ENCODE data around the gene NUTM2D.
"Not testable (repeated sequence)": the region's sequence is repeated elsewhere in the genome, so short reads cannot be mapped to it uniquely, and the experiment has no call there.

- TF ChIP-seq EZH2 (IDR thresholded peaks at IDR 0.05; ENCODE audit: borderline replicate concordance); CTCF (IDR thresholded peaks at IDR 0.05; ENCODE audit: poor library complexity); EZH2phosphoT487 (IDR thresholded peaks at IDR 0.05; ENCODE audit: low read depth, severe bottlenecking, unreplicated experiment): not testable (repeated sequence)
Observed at GRCh38 chr10:87396206-87396605, 38.7 kb downstream of the NUTM2D start.
